GM19099 (cell line): ENCODE data around the gene MYD88.

Experiments used
- POLR2A ChIP-seq: IDR thresholded peaks from 3 replicates; pipeline ENCODE4 v1.6.1; 2011; ENCODE audit warnings: low read depth; ENCODE audit not compliant: insufficient read length; ENCODE audit errors: extremely low read depth

Gene MYD88

GRCh38 chr3:38108649-38109579 lies 29.5 kb upstream of the MYD88 start:
- TF ChIP-seq POLR2A, result no peak

GRCh38 chr3:38109580-38110313 lies 28.7 kb upstream of the MYD88 start:
- TF ChIP-seq POLR2A, result no peak

- no peak for TF ChIP-seq POLR2A
Observed at GRCh38 chr3:38110314-38111050, 28.0 kb upstream of the MYD88 start.

- no peak for TF ChIP-seq POLR2A
Observed at GRCh38 chr3:38111201-38111600, 27.3 kb upstream of the MYD88 start.

- no peak for TF ChIP-seq POLR2A
Observed at GRCh38 chr3:38111696-38112377, 26.6 kb upstream of the MYD88 start.

GRCh38 chr3:38112378-38112761 lies 26.1 kb upstream of the MYD88 start:
- no peak for TF ChIP-seq POLR2A

GRCh38 chr3:38114052-38114874 lies 24.2 kb upstream of the MYD88 start:
- no peak for TF ChIP-seq POLR2A

- no peak for TF ChIP-seq POLR2A
Observed at GRCh38 chr3:38114875-38115644, 23.4 kb upstream of the MYD88 start.

- TF ChIP-seq POLR2A, result no peak
Observed at GRCh38 chr3:38115645-38116427, 22.6 kb upstream of the MYD88 start.

GRCh38 chr3:38116471-38117162 lies 21.8 kb upstream of the MYD88 start:
- TF ChIP-seq POLR2A, result no peak

GRCh38 chr3:38117163-38117716 lies 21.2 kb upstream of the MYD88 start:
- TF ChIP-seq POLR2A, result no peak
